ENCODE results near the gene STKLD1. TPM values are rescaled to one million over a fixed set of nuclear protein-coding genes. Genes with fewer than 3 reads are reported as not detected.

STKLD1 gene
- total RNA-seq, 2 donors from 2014 or later: 0.95 TPM; not detected in 1

DNA sequence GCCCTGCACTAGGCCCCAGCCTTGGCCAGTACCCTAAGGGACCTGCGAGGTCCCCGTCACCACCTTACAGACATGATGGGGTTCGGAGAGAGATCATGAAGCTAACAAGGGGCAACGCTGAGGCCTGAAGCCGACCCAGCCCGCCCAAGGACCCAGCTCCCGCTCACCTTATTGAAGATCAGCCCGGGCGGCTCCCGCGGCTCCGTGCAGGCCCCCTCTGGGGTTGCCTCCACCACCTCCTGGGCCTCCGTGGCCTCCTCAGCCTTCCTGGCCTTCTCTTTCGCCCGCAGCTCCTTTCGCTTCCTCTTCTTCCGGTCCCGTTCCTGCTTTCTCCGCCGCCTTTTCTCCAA lies 43.8 kb upstream of the STKLD1 start:
- Histone ChIP-seq H3K4me1 (ENCODE audit: control insufficient read depth, insufficient read depth, low read length) (peaks cover 6% of the 10 kb centered on the region), H3K27ac (ENCODE audit: low read depth, low read length) (no peak overlapping the region), H3K9me3 (ENCODE audit: control insufficient read depth, low read length) (no peaks in the 10 kb centered on the region), H3K36me3 (ENCODE audit: control insufficient read depth, insufficient read depth, low read length) (peaks cover 42% of the 10 kb centered on the region), H3K27me3 (ENCODE audit: control insufficient read depth, insufficient read depth, low read length, poor library complexity, severe bottlenecking) (no peaks in the 10 kb centered on the region), H3K4me3 (ENCODE audit: low read length) (no peak overlapping the region), H3K9ac (ENCODE audit: extremely low read depth, low read length, poor library complexity, severe bottlenecking) (no peak overlapping the region)
- WGBS, 2 experiments (ENCODE audit: insufficient coverage in 1 of 2, insufficient read length in 1 of 2): 90 to 91% methylated on average over 20 of the region's 20 CpGs
- no peak overlapping the region for H3K4me3 Mint-ChIP-seq
- peaks cover 15% of the 10 kb centered on the region for H3K4me1 Mint-ChIP-seq
- no peak overlapping the region for H3K27ac Mint-ChIP-seq
- H3K36me3 Mint-ChIP-seq (ENCODE audit: low read depth): peaks cover 47% of the 10 kb centered on the region
- H3K27me3 Mint-ChIP-seq (ENCODE audit: insufficient read depth): peaks cover 6% of the 10 kb centered on the region
- peaks cover 18% of the 10 kb centered on the region for H3K9me3 Mint-ChIP-seq
- TF ChIP-seq, protein P1, sequence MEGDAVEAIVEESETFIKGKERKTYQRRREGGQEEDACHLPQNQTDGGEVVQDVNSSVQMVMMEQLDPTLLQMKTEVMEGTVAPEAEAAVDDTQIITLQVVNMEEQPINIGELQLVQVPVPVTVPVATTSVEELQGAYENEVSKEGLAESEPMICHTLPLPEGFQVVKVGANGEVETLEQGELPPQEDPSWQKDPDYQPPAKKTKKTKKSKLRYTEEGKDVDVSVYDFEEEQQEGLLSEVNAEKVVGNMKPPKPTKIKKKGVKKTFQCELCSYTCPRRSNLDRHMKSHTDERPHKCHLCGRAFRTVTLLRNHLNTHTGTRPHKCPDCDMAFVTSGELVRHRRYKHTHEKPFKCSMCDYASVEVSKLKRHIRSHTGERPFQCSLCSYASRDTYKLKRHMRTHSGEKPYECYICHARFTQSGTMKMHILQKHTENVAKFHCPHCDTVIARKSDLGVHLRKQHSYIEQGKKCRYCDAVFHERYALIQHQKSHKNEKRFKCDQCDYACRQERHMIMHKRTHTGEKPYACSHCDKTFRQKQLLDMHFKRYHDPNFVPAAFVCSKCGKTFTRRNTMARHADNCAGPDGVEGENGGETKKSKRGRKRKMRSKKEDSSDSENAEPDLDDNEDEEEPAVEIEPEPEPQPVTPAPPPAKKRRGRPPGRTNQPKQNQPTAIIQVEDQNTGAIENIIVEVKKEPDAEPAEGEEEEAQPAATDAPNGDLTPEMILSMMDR (conservative IDR thresholded peaks at IDR 0.05): no peak
- DNase-seq: no peak

GRCh38 chr9:133333011-133333410 lies 43.2 kb upstream of the STKLD1 start:
- peaks cover 42% of the 10 kb centered on the region for H3K36me3 ChIP-seq (ENCODE audit: control insufficient read depth, insufficient read depth, low read length)
- no peaks in the 10 kb centered on the region for H3K27me3 ChIP-seq (ENCODE audit: control insufficient read depth, insufficient read depth, low read length, poor library complexity, severe bottlenecking)
- Mint-ChIP-seq H3K9me3 (peaks cover 11% of the 10 kb centered on the region), H3K4me1 (peaks cover 15% of the 10 kb centered on the region), H3K36me3 (ENCODE audit: low read depth) (peaks cover 51% of the 10 kb centered on the region), H3K27ac (no peak overlapping the region), H3K27me3 (ENCODE audit: insufficient read depth) (peaks cover 3% of the 10 kb centered on the region), H3K4me3 (no peak overlapping the region)
- no peak overlapping the region for H3K27ac ChIP-seq (ENCODE audit: low read depth, low read length)
- no peak for DNase-seq
- TF ChIP-seq, protein P1 (conservative IDR thresholded peaks at IDR 0.05): no peak
- peaks cover 6% of the 10 kb centered on the region for H3K4me1 ChIP-seq (ENCODE audit: control insufficient read depth, insufficient read depth, low read length)
- no peak overlapping the region for H3K4me3 ChIP-seq (ENCODE audit: low read length)
- H3K9ac ChIP-seq (ENCODE audit: extremely low read depth, low read length, poor library complexity, severe bottlenecking): no peak overlapping the region
- no peaks in the 10 kb centered on the region for H3K9me3 ChIP-seq (ENCODE audit: control insufficient read depth, low read length)
- 95 to 98% methylated on average over 10 to 11 of the region's 11 CpGs for WGBS, 2 experiments (ENCODE audit: insufficient coverage in 1 of 2, insufficient read length in 1 of 2)

- DNase-seq: no peak
- TF ChIP-seq, protein P1 (conservative IDR thresholded peaks at IDR 0.05): peak; percentile 39
- Histone ChIP-seq H3K27ac (ENCODE audit: low read depth, low read length) (no peak overlapping the region), H3K9me3 (ENCODE audit: control insufficient read depth, low read length) (no peaks in the 10 kb centered on the region), H3K36me3 (ENCODE audit: control insufficient read depth, insufficient read depth, low read length) (peaks cover 42% of the 10 kb centered on the region), H3K9ac (ENCODE audit: extremely low read depth, low read length, poor library complexity, severe bottlenecking) (no peak overlapping the region), H3K27me3 (ENCODE audit: control insufficient read depth, insufficient read depth, low read length, poor library complexity, severe bottlenecking) (no peaks in the 10 kb centered on the region), H3K4me3 (ENCODE audit: low read length) (no peak overlapping the region), H3K4me1 (ENCODE audit: control insufficient read depth, insufficient read depth, low read length) (peaks cover 6% of the 10 kb centered on the region)
- Mint-ChIP-seq H3K36me3 (ENCODE audit: low read depth) (peaks cover 52% of the 10 kb centered on the region), H3K27ac (peak overlapping the region; percentile 58), H3K9me3 (peaks cover 7% of the 10 kb centered on the region), H3K27me3 (ENCODE audit: insufficient read depth) (peaks cover 2% of the 10 kb centered on the region), H3K4me3 (no peak overlapping the region), H3K4me1 (peaks cover 15% of the 10 kb centered on the region)
- 95 to 97% methylated on average over 5 to 10 of the region's 10 CpGs for WGBS, 2 experiments (ENCODE audit: insufficient coverage in 1 of 2, insufficient read length in 1 of 2)
Measured at GRCh38 chr9:133333566-133333965, 42.6 kb upstream of the STKLD1 start.
